Measurements from ENCODE around the gene REPS2. TPM values are rescaled to one million over a fixed set of nuclear protein-coding genes. Genes with fewer than 3 reads are reported as not detected.

REPS2 gene
- total RNA-seq, 1 donor from 2014 or later: 0.88 TPM

DNA sequence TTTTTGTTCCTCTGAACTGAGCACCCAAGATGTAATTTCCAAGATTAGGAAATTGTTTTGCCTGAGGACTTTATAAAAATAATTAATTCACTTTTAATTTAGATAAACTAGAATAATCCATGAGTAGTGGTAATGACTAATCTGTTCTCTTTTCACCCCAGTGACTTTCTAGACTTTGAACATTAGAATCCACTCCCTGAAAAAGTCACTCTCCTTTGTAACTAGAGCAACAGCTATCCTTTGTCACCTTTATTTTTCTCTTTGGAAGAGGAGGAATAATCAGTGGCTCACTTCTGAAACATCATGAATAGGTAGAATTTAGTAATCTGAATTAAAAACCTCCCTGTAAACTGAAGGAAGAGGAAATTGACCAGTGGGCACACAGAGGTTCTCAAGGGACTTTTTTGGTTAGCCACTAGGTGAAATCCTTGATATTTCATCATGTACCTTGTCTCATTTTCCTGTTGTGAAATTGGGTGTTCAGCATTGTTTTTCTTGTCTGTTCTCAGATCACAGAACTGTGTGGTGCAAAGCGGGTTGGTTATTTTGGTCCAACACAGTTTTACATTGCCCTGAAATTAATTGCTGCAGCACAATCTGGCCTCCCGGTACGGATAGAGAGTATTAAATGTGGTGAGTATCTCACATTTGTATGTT, 59.4 kb downstream of the REPS2 start:
- ATAC-seq: no peak

DNA sequence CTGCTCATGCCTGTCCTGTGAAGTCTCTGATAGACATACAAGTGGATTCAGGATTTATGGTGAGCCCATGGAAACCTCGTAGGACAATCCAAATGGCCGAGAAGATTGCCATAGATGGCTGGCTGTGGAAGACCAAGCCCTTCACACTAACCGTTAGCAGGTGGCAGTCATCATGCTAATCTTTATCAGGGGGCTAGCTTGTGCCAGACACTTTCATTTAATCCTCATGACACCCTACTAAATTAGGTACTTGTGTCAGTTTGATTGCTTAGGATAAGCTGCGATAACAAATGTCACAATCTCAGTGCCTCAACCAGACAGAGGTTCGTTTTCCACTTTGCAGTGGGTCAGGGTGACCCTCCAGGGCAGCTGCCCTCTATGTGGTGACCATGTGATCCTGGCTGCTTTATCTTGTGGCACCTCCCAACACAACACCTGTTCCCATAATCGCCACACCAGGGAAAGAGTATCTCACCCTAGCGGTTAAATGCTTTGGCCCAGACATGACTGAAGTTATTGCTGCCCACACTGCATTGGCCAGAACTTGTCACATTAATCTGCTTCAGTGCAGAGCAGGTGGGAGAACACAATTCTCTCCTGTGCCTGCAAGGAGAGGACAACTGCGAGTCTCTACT, 60.8 kb downstream of the REPS2 start:
- ATAC-seq: no peak

DNA sequence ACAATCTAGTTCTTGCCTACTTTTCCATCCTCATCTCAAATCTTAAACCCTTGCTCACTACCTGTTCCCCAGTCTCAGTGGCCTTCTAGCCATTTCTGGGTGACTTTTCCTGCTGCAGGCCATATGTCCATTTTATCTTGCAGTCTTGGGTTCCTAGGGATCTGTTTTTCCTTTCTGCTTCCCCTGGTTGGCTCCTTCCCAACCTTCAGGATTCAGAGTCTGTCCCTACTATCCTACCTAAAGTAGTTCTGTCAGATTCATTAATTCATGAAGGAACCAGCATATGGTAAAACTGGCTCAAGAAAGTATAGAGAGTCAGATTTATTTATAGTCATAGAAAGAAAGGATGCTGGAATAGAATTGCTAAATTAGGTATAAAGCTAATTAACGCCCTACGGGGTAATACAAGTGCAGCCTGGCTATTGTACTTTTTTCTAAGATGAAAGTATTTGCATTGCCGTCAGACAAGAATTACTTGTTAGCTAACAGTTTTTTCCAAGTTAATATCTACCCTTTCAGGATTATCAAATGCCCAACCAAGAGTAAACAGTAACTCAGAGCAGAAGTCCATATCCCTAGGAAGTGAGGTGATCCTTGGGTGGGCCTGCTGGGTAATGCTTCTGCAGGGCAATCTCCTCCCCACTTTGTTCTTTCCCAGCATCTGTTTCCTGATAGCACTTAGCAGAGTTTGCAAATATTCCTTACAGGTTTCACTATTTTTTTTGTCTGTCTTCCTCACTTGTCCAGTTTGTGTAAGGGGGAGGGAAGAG, 63.6 kb downstream of the REPS2 start:
- no peak for ATAC-seq

DNA sequence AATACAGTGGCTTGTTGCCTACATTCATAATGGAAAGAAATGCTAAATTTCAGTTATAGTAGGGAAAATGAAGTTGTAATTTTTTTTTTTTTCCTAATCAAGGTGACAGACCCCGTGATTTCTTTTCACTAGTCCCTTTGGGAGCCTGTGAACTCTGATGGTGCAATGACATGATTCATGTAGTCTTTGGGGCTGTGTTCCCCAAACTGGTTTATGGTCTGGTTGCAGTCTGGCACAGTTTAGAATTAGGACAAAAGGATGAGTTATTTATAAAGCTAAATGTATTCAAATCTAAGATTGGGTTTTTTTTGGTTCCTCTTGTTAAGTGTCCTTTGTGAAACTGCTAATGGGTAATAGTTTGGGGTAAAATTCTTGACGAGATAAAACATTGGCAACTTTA, 66.0 kb downstream of the REPS2 start:
- ATAC-seq: no peak

DNA sequence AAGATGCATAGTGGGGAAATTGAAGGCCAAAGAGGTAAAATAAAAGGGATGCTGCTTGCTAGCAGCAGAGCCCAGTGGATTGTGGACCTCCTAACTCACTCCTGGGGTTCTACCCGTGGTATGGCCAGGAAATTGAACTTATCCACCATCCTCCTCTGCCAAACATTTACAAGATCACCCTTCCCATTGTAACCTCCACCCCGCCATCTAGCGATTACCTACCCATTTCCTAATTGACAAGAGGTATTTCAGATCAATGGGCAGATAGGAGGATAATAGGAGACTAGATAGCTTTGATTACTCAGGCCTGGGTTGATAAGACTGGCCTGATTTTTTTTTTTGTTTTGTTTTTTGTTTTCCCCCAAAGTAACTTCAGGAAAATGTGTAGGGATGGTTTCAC, 67.8 kb downstream of the REPS2 start:
- ATAC-seq: no peak

DNA sequence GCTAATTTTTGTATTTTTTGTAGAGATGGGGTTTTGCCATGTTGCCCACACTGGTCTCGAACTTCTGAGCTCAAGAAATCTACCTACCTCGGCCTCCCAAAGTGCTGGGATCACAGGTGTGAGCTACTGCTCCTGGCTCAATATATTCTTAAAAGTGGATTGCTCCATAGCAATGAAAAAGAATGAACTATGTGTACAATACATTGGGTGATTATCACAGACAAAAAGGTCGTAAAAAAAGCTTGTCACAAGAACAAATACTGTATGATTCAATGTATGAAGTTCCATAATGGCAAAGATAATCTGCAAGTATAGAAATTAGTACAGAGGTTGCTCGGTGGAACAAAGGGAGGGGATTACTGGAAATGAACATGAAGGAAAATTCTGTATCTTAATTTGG, 70.7 kb downstream of the REPS2 start:
- ATAC-seq: no peak

DNA sequence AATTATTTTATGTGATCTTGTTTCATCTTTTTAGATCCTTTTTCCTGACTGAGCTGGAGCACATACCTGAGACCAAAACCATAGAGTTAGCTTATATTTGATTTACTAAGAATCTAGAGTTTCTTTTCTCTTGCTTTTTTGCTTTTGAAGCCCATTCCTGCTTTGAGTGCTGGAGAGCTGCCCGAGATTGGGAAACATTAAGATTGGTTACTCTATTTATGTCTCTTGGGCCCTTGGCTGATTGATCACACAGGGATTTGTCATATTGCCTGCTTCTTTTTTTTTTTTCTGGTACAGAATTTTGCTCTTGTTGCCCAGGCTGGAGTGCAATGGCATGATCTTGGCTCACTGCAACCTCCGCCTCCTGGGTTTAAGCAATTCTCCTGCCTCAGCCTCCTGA, 73.9 kb downstream of the REPS2 start:
- ATAC-seq: no peak

DNA sequence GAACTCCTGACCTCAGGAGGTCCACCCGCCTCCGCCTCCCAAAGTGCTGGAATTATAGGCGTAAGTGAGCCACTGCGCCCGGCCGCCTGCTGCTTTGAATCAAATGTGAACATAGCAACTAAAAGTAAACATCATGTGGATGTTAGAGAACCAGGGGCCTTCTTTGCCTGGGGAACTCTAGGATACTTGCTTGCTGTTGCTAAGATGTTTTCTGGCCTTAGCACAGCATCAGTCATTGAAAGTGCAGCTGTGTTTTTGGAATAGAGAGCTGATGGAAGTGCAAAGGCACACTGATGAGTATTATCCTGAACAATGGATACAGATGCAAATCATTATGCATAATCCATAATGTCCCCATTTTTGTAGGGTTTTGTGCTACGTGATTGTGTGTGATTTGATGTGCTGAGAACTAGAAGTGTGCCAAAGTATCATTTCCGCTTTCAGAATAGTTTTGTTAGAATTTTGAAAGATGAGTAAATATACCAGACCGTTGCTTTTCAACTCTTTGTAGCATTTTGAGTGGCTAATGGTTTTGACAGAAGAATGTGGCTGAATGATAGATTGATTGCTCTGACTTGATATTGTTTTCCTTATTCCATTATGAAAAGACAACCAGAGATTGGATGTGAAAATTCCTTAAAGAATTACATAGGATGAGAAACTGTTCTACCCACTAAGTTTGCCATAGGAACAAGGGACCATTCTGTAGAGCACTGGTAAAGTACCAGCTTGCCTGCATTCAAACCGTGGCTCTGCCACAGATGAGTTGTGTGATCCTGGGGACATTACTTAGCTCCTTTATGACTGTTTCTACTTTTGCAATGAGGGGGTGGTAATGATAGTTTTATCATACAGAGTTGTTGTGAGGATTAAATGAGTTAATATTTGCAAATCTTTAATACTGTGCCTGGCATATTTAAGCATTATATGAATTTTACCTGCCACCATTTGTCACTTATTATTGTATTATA, 74.7 kb downstream of the REPS2 start:
- ATAC-seq: no peak

DNA sequence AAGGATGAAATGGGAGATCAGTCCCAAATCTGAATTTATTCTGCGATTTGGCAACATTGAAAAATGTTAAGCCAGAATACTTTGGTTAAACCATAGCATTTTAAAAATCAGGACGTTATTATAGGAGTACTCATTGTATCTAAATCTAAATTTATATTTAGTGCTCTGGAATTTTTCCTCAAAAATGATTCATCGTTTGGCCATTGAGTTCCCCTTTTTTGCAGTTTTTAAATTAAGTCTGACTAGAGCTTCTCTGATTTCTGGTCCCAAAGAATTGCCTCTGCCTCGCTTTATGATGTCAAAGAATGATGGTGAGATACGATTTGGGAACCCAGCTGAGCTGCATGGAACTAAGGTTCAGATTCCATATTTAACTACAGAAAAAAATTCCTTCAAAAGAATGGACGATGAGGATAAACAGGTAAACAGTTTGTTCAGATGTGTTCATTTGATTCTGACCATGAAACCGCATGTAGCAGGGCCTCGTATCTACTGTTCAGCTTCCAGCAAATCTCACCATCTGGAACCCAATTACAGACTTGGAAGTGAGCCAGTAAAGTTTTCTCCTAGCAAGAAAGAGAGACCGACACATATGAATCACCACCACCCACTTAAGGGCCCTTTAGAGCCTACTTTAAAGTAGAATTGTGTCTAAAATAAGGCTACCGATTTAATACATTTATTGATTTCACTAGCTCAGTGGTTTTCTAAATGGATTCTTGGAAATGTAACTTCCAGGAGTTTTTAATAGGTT, 75.6 kb downstream of the REPS2 start:
- no peak for ATAC-seq

DNA sequence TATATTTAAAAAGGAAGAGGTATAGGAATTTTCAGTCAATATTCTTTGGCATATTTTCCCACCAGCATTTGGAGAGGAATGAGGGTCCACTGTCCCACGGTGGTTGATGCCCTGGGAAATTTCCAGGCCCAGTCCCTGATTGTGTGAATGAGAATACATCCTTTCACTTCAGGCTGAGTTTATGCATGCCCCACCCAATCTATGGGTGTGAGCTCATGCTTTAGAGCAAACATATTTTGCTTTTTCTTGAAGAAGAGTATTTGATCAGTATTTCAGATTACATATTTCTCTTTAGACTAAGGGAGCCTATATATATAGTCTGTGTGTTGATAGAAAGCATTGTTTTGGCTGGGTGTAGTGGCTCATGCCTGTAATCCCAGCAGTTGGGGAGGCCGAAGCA, 77.2 kb downstream of the REPS2 start:
- no peak for ATAC-seq

DNA sequence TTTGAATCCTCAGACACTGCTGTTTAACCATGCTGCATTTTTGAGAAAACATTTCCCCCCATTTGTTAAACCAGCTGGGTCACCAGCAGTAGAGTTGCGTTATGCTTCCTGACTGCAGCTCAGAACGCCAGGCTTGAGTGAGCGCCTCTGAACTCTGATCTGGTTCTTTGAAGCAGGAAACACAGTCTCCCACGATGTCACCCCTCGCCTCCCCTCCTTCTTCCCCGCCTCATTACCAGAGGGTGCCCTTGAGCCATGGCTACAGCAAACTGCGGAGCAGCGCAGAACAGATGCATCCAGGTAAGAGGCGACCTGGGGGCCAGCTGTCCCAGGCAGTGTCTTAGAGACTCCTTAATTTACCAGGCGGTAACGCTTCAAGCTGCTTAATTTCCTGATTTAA, 78.4 kb downstream of the REPS2 start:
- no peak for ATAC-seq

DNA sequence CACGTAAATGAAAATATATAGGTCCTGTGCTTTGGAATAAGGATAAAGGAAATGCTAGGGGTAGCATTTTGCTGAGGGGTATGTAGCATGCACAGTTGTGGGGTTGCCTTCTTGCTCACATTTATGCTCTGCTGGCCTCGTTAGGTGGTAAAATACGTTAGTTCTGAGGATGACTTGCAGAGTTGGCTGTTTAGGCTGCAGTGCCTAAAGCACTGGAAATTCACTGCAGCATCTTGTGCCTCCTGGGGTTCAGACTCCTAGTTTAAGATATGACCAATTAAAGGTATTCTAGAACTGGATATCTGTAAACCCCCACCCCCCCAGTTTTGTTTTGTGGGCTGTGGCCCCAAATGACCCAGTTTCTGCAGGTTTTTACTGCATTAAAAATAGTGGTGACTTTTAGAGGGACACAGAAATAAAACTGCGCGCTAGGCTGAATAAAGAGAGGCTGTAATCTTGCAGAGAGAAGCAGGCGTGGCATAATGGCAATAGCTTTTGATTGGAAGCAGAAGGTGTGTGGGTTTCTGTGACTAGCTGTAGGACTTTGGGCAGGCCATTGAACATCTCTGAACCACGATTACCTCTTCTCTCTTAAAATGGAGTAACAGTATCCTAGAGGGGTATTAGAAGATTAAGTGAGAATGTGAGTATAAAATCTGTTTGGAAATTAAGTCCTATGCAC, 79.3 kb downstream of the REPS2 start:
- ATAC-seq: no peak

DNA sequence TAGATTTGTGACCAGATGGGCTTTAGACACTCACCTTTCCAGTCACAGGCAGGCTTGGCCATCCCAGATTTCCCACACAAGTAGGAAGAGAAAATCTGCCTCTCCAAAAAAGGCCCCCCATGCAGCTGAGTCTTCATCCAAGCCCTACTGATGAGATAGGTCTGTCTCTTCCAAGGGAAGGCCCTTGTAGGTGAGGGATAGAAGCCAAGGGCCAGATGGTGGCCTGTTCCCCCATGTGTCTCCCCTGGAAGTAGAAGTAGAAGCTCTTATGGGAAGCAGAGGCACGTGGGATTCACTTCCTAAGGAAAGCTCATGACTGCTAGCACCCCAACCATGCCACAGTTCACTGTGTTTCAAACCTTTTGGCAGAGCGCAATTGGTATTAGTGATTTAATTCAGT, 81.5 kb downstream of the REPS2 start:
- no peak for ATAC-seq

DNA sequence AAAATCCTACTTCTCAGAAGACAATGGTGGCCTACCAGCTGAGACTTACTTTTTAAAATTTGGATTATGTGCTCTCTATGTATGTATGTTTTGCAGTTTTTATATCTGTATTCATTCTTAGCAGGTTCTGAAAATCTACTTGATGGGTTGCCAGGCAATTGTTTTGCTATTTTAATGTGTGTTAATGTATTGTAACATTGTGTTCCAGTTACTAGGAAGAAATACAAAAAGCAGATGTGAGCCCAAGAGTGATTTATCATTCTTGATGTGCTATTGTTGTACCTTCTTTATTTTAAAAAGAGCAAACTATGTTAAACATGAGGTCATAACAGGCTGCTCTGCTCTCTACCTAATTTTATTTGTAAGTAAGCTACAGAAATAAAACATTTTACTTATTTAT, 81.9 kb downstream of the REPS2 start:
- no peak for ATAC-seq

DNA sequence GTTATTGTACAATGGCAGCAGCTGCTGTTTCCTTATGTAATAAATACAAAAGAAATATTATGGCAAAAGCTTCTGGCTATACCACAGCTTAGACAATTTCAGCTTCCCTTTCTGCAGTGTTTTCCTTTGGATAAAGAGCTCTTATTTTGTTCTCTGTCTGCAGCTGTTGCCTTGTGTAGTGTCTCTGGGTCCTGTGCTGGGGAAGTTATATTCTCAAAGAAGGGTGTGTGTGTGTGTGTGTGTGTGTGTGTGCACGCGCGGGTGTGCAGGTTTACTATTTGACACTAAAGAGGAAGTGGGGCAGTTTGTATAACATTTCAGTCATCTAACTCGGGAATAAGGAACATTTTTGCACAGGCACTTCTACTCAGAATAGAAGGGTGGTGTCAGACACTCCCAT, 83.6 kb downstream of the REPS2 start:
- no peak for ATAC-seq

DNA sequence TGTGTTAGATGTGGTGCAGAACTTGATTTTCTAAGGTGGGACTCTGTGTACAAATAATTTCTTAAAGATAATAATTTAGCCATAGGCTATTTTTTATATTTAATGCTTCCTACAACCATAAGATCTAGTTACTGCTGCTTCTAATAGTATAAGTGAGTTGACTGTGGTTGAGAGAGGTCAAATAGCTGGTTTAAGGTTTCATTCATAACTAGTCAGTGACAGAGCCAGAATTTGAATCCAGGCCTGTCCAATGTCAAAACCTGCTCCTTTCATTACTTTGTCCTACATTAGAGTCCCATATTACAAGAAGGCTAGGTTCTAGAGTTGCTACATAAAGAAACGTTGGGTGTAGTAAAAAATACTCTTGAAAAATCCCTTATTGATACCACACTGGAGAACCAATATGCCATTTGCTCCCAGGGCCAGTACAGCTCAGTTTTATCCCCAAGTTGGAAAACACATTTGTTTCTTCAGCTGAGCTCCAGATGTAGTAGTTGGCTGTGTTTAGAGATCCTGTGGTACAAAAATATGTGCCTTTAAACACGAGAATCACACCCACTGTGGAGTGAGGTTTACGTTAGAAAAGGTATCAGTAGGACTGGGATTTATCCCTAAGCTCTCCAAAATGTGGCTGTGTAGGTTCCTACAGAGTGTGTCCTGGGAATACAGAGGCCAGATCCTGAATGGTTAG, 84.3 kb downstream of the REPS2 start:
- no peak for ATAC-seq

DNA sequence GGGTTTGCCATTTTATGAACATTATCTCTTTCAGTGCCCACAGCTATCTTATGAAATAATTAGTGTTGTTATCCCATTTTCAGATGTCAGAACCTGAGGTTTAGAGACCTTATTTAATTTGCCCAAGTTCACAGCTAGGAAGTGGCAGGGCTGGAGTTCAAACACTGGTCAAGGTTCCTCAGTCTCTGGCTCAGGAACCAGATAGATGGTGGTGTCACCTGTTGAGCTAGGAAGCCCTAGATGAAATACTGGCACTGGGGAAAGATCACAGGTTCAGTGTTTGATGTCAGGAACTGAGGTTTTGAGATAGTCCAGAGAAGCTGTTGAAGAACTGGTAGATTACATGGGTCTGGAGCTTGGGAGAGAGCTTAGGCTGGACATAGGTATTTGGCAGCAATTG, 85.4 kb downstream of the REPS2 start:
- no peak for ATAC-seq

DNA sequence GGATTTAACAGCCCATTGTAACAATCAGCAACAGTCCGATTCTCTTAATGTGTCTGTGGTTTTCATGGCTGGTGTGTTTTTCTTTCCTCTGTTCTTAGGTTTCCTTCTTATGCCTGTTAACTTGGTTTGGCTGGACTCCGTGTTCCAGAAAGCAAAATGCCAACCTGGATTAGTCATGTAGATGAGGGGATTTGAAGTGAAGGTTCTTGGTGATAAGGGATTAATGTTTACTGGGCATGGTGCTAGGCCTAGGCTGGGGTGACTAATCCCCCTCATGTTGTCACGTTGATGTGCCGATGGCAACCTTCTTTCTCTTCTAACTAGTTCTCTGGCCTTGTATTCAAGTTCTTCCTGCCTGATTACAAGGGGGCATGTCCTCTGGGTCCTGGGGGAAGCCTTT, 85.9 kb downstream of the REPS2 start:
- no peak for ATAC-seq

DNA sequence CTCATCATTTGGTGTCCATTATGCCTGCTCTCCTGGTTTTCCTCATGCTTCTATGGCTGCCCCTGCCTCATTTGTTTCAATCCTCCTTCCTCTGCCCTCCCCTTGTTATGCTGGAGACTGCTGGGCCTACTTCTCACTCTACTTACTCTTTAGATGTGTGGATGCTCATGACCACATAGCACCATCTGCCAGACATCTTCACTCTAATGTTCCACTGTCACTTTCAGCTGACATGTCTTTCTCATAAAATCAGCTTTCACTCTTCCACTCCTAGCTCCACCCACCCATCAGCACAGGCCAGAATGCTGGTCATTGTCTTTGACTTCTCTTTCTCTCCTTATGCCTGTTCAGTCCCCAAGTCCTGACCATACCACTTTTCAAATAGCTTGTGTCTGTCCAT, 86.8 kb downstream of the REPS2 start:
- ATAC-seq: no peak

DNA sequence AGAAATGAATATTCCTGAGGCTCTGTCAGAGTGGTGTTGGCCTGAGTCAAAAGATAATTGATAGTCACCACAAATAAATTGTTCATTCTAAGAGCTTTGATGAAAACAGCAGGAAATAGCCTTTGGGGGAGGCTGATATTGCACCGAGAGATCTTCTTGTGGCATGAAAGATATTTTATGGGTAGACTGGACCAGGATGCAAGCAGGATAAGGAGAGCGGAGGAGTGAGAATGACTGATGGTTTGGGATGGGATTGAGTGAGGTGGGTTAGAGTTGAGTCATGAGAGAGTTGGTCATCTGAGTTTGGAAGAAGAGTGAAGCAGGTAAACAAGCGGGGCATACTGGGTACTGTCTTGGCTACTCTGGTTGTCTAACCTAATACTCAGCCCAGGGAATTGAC, 88.7 kb downstream of the REPS2 start:
- ATAC-seq: no peak

All from esophagus mucosa (tissue), 1 donor.